HepG2 (cell line): ENCODE measurements around the gene ANAPC2.

Experiments used
- CEBPB ChIP-seq: IDR thresholded peaks from 2 replicates; pipeline ENCODE4 v1.6.1; 2011; ENCODE audit warnings: low read depth, low read length, improper control_type of control experiment, borderline replicate concordance
- CTCF ChIP-seq: sonication (generic); formaldehyde crosslinking; IDR thresholded peaks from 2 replicates; pipeline ENCODE4 v1.5.0; 2020; ENCODE audit warnings: mild to moderate bottlenecking, missing genetic modification reagents, moderate library complexity
- HOXA9 ChIP-seq: sonication (generic); formaldehyde crosslinking; IDR thresholded peaks from 2 replicates; pipeline ENCODE4 v1.8.1; 2022; ENCODE audit warnings: missing genetic modification reagents, mild to moderate bottlenecking, moderate library complexity, borderline replicate concordance
- MEF2D ChIP-seq: sonication (generic); formaldehyde crosslinking; IDR thresholded peaks from 2 replicates; pipeline ENCODE4 v1.5.1; 2020; ENCODE audit warnings: mild to moderate bottlenecking, missing genetic modification reagents
- MTF2 ChIP-seq: sonication (generic); formaldehyde crosslinking; IDR thresholded peaks from 2 replicates; pipeline ENCODE4 v1.5.0; 2020; ENCODE audit warnings: missing genetic modification reagents, borderline replicate concordance
- PAX8 ChIP-seq: sonication (generic); formaldehyde crosslinking; IDR thresholded peaks from 2 replicates; pipeline ENCODE4 v1.8.0; 2022; ENCODE audit warnings: mild to moderate bottlenecking, missing genetic modification reagents, borderline replicate concordance
- REPIN1 ChIP-seq: sonication (generic); formaldehyde crosslinking; IDR thresholded peaks from 2 replicates; pipeline ENCODE4 v1.8.0; 2022; ENCODE audit warnings: missing genetic modification reagents, low read depth, mild to moderate bottlenecking, borderline replicate concordance
- ZBTB21 ChIP-seq: sonication (generic); formaldehyde crosslinking; IDR thresholded peaks from 2 replicates; pipeline ENCODE4 v1.4.0; 2020; ENCODE audit warnings: missing genetic modification reagents

DNA sequence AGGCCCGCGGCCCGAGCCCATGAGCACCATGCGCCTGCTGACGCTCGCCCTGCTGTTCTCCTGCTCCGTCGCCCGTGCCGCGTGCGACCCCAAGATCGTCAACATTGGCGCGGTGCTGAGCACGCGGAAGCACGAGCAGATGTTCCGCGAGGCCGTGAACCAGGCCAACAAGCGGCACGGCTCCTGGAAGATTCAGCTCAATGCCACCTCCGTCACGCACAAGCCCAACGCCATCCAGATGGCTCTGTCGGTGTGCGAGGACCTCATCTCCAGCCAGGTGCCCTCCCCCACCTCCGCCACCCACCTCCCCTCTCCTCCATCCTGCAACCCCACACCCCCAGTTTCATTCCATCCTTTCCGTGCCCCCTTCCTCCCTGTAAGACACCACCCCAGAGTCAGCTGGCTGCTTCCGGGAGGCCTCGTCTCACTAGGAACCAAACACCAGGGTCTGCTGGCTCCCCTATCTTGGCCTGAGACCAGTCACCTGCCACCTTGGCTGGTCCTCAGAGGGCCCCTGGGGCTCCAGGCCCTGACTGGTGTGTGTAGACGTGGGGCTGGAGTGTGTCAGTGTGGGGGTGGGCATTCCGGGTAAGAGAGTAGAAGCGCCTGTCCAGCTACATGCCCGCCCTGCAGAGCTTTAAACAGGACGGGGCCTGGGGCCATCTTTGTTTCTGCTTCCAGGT, 48.8 kb downstream of the ANAPC2 start:
- TF ChIP-seq CEBPB (no peak), PAX8 (CRISPR knock-in tag) (no peak), REPIN1 (CRISPR knock-in tag) (no peak), MTF2 (CRISPR knock-in tag) (no peak), CTCF (CRISPR knock-in tag) (no peak), MEF2D (CRISPR knock-in tag) (no peak), ZBTB21 (CRISPR knock-in tag) (no peak), HOXA9 (no peak)
